ENCODE results near the gene XPR1.

DNA sequence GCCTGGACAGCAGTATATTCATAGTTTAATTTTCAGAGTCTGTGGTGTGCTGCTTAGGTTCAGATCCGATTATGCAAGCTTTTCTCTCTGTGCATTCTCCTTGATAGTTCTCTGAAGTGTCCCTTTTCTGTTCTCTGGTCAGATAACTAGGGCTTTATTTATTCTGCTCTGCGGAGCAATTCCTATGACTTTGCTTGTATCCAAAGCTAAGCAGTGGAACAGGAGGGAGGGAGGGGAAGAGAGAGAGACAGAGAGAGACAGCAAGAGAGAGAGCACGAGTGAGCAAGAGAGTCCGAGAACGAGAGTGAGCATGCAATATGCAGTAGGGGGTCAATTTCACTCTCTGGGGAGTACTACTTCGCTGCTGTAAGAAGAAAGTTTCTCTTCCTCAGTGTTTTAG lies 113.3 kb downstream of the XPR1 start:
- TF ChIP-seq, protein P1, sequence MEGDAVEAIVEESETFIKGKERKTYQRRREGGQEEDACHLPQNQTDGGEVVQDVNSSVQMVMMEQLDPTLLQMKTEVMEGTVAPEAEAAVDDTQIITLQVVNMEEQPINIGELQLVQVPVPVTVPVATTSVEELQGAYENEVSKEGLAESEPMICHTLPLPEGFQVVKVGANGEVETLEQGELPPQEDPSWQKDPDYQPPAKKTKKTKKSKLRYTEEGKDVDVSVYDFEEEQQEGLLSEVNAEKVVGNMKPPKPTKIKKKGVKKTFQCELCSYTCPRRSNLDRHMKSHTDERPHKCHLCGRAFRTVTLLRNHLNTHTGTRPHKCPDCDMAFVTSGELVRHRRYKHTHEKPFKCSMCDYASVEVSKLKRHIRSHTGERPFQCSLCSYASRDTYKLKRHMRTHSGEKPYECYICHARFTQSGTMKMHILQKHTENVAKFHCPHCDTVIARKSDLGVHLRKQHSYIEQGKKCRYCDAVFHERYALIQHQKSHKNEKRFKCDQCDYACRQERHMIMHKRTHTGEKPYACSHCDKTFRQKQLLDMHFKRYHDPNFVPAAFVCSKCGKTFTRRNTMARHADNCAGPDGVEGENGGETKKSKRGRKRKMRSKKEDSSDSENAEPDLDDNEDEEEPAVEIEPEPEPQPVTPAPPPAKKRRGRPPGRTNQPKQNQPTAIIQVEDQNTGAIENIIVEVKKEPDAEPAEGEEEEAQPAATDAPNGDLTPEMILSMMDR (IDR thresholded peaks at IDR 0.05; ENCODE audit: insufficient read depth, low read length, poor library complexity, severe bottlenecking): no peak
- no peak for TF ChIP-seq EZH2phosphoT487 (conservative IDR thresholded peaks at IDR 0.05; ENCODE audit: low read length)
